Measurements from ENCODE around the gene FAM163B. TPM values are rescaled to one million over a fixed set of nuclear protein-coding genes. Genes with fewer than 3 reads are reported as not detected.

FAM163B gene
- total and polyA plus RNA-seq, 9 of the 15 experiments (the other 6 are each of a cell fraction or from before 2014, with no cell fraction given): not detected

DNA sequence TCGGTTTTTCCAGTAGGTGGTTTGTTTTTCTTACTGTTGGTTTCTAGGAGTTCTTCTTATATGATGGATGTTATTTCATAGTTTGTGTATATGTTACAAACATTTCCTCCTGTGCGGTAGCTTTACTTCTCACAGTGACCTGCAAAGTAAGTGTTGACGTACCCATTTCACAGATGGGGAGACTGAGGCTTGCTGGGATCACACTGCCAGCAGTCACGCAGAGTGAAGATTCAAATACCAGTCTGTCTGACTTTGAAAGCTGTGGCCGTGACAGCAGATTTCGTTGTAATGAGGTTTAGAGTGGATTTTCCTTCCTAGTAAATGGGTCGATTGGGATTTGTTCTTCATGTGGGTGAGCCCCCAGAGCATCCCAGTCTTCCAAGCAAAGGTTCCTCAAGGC lies 40.0 kb upstream of the FAM163B start:
- POLR2A ChIA-PET: interaction anchor here (0.6 kb wide), 1 partner anchor 8 kb away, joined by 4 read pairs; no protein-coding TSS in a partner anchor
- Histone ChIP-seq H4K20me1 (replicated peaks; ENCODE audit: control insufficient read depth, insufficient read depth, low read length) (peaks cover 3% of the 10 kb centered on the region), H3K9ac (ENCODE audit: insufficient read depth in 1 of 2, low read depth in 2 of 2, low read length in 2 of 2) (no peak overlapping the region), H3K4me3 (no peak overlapping the region), H3K4me1 (replicated peaks in 1 of 2; ENCODE audit: control insufficient read depth in 2 of 2, insufficient read depth in 2 of 2, low read length in 2 of 2) (no peaks in the 10 kb centered on the region), H3K9me1 (ENCODE audit: control insufficient read depth, insufficient read depth, low read length) (no peaks in the 10 kb centered on the region), H3K27me3 (ENCODE audit: control insufficient read depth in 2 of 2, insufficient read depth in 2 of 2, low read length in 2 of 2) (peaks cover 12 to 67% of the 10 kb centered on the region in 2 experiments; a peak in 4 of 5 replicates), H3K79me2 (ENCODE audit: control insufficient read depth, insufficient read depth, low read length) (no peaks in the 10 kb centered on the region), H3K4me2 (ENCODE audit: insufficient read depth, low read length) (no peak overlapping the region), H2AFZ (ENCODE audit: low read depth, low read length) (no peak overlapping the region), H3K36me3 (ENCODE audit: control insufficient read depth, insufficient read depth, low read length) (no peaks in the 10 kb centered on the region), H3K9me3 (replicated peaks; ENCODE audit: control insufficient read depth, insufficient read depth, low read depth, low read length) (no peaks in the 10 kb centered on the region), H3K27ac (ENCODE audit: extremely low read depth, low read depth, low read length) (no peak overlapping the region)
- no TSS peak for BruUV-seq (replicated peaks)
- ATAC-seq (no peak), DNase-seq (ENCODE audit: extremely low read depth in 1 of 4, low spot score in 3 of 4) (no peak), FAIRE-seq (no peak)
- CTCF ChIA-PET (ENCODE audit: low intra/inter-chr PET ratio): no interaction called here
- intact Hi-C loops (cut with micrococcal nuclease): no loop called here
- in situ Hi-C loops (cut with MboI): no loop called here
- WGBS (ENCODE audit: insufficient coverage, low coverage, missing lambda C conversion rate): 5% methylated on average over 7 of the region's 7 CpGs
- TF ChIP-seq GTF2F1 (IDR thresholded peaks at IDR 0.05; ENCODE audit: low read depth, low read length) (no peak), PKNOX1 (IDR thresholded peaks at IDR 0.05) (no peak), TCF7L2 (IDR thresholded peaks at IDR 0.05; ENCODE audit: low read depth, low read length) (no peak), MGA (IDR thresholded peaks at IDR 0.05) (no peak), HNRNPK (IDR thresholded peaks at IDR 0.05; ENCODE audit: low read depth, low read length, poor library complexity, severe bottlenecking) (no peak), MXI1 (IDR thresholded peaks at IDR 0.05; ENCODE audit: low read depth, low read length) (no peak), ADNP (tag; IDR thresholded peaks at IDR 0.05) (peak; percentile 80), CCAR2 (IDR thresholded peaks at IDR 0.05; ENCODE audit: low read depth, low read length) (no peak)
- TF ChIP-seq, protein P1, sequence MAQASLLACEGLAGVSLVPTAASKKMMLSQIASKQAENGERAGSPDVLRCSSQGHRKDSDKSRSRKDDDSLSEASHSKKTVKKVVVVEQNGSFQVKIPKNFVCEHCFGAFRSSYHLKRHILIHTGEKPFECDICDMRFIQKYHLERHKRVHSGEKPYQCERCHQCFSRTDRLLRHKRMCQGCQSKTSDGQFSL (CRISPR knock-in tag; IDR thresholded peaks at IDR 0.05): no peak
- TF ChIP-seq, protein P1 (tag; IDR thresholded peaks at IDR 0.05): no peak

All from K562 (cell line).